GM12891 (cell line): ENCODE measurements around the gene FUCA1.

ENCODE experiments used
- POLR2A ChIP-seq: IDR thresholded peaks from 2 replicates; pipeline ENCODE4 v1.6.1; 2011; ENCODE audit warnings: low read depth, low read length, control low read depth
- TAF1 ChIP-seq: IDR thresholded peaks from 2 replicates; pipeline ENCODE4 v1.6.1; 2011; ENCODE audit warnings: low read depth, low read length, control low read depth

- TF ChIP-seq TAF1 = no peak
- TF ChIP-seq POLR2A = no peak
Measured at GRCh38 chr1:23889074-23889473, 21.0 kb upstream of the FUCA1 start.
